ENCODE data around the gene CAV3.

- no peak for TF ChIP-seq CTCF (IDR thresholded peaks at IDR 0.05; ENCODE audit: extremely low read depth in 1 of 2, insufficient read depth in 1 of 2, low read depth in 1 of 2, low read length in 2 of 2)
- no peak for TF ChIP-seq POLR2AphosphoS5 (IDR thresholded peaks at IDR 0.05; ENCODE audit: insufficient read depth, low read depth, low read length)
- TF ChIP-seq EZH2 (IDR thresholded peaks at IDR 0.05; ENCODE audit: borderline replicate concordance, low read depth, low read length, severe bottlenecking), result no peak
- TF ChIP-seq JUN (IDR thresholded peaks at IDR 0.05; ENCODE audit: borderline replicate concordance, insufficient read depth, insufficient read length, low read depth), result no peak
- TF ChIP-seq MAX (IDR thresholded peaks at IDR 0.05; ENCODE audit: insufficient read depth, insufficient read length), result no peak
- TF ChIP-seq POLR2A (IDR thresholded peaks at IDR 0.05; ENCODE audit: low read depth, low read length), result no peak
- no peak for TF ChIP-seq FOS (IDR thresholded peaks at IDR 0.05; ENCODE audit: borderline replicate concordance, insufficient read depth, low read length)
These were observed 20.7 kb upstream of the CAV3 start for GRCh38 chr3:8712908-8713255.
